Loucy (cell line): ENCODE data around the gene NAV2.

ENCODE experiments used
- CTCF ChIP-seq: fragments of 200-600 bp; sonication (generic); conservative IDR thresholded peaks from 2 replicates; pipeline ENCODE4 v1.5.1; 2014; ENCODE audit warnings: mild to moderate bottlenecking, antibody characterized with exemption, low read length
- EZH2phosphoT487 ChIP-seq: fragments of 200-600 bp; IDR thresholded peaks from 2 replicates; pipeline ENCODE4 v1.6.1; 2018; ENCODE audit warnings: antibody characterized with exemption, mild to moderate bottlenecking, moderate library complexity, borderline replicate concordance

GRCh38 chr11:19672586-19673206 lies 39.9 kb upstream of the NAV2 start:
- TF ChIP-seq CTCF (no peak), EZH2phosphoT487 (no peak)
